SHP77 (cell line): ENCODE results near the gene RNASE8.

ENCODE experiments used
- DNase-seq, 2 experiments: peaks; one replicate each; lab custom pipeline; 2025; lab: John Stamatoyannopoulos, UW

RNASE8 gene

DNA sequence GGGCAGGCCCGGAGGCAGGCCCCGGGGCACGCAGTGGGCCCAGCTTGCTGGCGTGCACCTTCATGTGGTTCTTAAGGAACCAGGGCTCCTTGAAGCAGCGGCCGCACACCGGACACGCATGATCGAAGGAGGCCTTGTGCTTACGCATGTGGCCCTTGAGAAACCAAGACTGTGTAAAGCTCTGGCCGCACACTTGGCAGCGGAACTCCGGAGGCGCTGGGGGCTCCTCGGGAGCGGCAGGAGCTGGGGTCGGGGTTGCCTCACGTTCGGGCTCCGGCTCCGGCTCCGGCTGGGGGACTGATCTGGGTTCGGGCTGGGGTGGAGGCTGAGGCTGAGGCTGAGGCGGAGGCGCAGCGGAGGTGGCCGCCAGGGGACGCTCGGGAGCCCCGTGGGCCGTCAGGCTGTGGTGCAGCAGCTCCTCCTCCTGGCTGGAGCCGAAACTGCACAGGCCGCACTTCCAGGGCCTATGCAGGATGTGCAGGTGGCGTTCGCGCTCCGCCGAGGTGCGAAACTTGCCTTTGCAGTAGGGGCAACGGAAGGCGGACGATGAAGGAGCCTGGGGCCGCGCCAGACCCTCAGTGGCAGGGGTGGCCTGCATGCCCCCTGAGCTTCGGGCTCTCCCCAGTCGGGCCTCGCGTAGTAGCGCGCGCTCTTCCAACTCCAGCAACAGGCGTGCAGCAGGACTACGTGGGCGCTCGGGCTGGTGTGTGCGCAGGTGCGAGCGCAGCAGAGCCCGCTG lies 34.8 kb downstream of the RNASE8 start:
- DNase-seq = peak; percentile 43 to 78

GRCh38 chr14:21093018-21093417 lies 35.4 kb downstream of the RNASE8 start:
- no peak for DNase-seq

DNA sequence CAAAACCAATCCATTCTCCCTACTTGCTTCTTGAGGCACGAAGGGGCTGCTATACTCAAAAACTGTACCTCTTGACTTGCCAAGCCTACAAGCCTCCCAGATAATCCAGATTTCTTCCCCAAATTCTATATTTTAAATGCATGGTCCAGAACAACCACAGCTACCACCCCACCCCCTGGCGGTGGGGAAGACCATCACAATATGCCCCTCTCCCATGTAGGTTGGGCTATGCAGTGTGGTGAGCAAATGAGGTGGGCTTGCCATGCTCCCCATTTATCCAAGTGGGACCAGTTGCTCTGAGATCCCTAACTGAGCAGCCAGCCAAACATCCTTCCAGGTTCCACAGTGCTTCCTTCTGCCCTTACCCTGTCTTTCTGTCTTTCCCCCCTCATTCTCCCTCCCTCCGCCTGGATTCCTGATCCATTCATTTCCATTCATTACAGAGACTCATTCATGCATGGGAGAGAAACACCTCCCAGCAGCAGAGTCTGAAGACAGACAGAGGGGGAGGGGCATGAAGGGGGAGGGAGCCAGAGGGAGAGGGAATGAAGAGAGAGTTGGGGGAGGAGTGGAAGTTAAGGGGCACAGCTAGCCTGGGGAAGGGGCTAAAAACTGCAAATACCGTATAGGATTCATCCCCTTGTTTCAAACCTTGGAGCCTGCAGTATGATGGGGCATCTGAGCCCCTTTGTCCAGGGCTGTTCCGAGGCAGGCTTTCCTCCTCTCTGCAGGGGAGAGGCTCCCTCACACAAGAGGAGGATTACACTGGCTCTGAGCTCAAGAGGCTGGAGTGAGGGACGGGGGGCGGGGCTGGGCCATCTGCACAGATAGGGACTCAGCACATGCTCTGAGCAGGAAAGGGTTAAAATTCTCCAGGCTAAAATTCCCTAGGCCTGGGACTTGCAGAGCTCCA lies 36.4 kb downstream of the RNASE8 start:
- peak; percentile 73 to 84 for DNase-seq

DNA sequence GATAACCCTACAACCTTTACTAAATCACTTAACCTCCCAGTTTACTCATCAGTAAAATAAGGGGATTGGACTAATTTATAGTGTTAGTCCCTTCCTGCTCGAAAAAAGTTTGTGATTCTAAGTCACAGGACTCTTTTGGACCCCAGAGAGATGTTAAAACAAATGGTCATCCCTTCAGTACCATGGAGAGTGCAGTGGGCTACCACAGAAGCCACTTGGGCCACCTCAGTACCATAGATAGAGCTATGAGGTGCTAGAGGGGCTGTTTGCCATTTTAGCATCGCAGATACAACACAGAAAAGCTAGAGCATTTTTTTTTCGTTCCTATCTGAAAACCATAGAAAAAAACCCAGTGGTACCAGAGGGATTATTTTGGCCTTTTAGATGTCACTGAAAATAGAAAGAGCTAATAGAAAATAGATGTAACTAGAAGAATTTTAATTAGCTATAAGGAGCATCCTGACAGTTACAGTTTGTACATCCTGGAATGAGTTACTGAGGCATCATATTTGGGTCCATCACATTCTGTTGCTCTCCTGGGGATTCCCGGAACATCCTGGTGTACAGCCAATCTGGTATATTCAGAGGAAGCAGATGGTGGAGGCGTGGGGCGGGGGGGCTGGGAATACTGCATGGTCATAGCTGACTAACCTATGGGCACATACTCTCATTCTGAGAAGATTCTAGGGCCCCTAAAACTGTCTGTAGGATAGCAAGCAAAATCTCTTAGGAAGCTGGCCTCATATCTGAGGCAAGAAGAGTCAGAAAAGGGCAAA lies 38.0 kb downstream of the RNASE8 start:
- peak; percentile 55 to 63 for DNase-seq

DNA sequence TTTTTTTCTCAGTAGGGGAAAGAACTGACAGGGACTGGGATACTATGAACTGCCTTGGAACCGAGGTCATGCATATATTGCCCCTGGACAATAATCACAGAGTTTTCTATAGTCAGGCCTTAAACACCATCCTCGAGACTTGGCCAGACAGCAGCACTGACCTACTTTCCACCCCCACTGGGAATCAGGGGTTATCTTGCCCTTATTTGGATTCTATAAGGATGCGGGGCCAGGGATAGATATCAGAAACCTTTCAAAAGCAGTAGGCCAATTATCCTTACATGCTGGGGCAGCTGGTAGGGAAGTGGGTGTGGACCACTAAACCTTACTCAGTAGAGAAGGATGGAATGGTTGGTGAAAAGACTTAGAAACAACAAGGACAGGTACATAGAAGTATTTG lies 38.8 kb downstream of the RNASE8 start:
- no peak for DNase-seq

- peak in 1 of 2 experiments; percentile 22 for DNase-seq
These were observed 39.5 kb downstream of the RNASE8 start for GRCh38 chr14:21096978-21097635.

DNA sequence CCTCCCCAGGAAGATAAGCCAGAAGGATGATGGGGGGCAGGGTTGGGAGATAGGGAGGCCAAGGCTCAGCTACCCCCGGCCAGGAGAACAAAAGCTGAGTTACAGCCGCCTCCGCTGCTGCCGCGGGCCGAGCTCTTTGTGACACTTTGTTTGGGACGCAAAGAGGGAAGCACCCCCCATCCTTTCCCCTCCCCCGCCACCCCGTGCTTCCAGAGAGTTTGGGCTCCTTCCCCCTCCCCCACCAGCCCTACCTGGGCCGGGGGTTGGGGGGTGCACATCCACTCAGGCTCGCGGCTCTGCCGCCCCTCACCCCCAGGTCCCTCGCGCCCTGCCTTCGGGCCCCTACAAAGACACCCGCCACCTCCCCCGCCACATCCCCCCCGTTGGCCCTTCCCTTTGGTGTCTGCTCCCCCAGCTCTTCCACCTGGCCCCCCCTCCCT lies 40.0 kb downstream of the RNASE8 start:
- peak in 1 of 2 experiments; percentile 37 for DNase-seq

DNA sequence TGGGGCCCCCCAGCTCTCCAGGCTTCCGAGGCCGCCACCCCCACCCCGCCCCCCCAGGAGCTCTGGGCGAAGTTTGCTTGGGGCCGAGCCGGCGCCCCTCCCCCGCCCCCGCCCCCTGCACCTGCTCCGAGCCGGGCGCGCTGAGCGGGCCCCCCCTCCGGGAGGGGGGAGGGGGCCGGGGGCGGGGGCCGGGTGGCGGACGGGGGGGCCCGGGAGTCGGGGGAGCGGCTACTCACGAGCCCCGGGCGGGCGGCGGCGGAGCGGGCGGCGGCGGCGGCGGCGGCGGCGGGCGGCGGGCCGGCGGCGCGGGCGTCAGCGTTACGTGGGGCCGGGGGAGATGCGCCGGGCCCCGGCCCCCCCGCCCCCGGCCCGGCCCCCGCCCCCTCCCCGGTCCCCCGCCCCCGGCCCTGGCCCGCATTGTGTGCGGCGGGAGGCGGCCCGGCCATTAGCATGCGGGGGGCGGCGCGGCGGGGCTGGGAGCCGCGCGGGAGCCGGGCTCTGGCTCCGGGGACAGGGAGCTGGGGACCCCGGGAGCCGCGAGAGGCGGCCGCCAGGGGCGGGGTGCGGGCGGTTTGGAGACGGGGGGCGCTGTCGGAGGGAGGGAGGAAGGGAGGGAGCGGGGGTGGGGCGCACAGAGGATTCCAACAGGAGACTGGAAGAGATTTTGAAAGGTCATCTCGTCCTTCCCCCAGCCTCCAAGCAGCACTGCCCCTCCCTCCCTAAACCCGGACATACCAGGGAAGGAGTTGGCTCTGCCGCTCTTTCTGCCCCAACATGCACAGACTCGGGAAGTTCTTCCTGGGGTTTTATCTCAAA lies 40.7 kb downstream of the RNASE8 start, which contains the start of gene ZNF219:
ZNF219 (minus strand) TSS at position 580 of the 816 bp plus-strand sequence. CDS start 5,064 bp downstream, outside the sequence.
- DNase-seq = peak; percentile 58 to 74

GRCh38 chr14:21098892-21099595 lies 41.4 kb downstream of the RNASE8 start:
- DNase-seq = no peak

DNA sequence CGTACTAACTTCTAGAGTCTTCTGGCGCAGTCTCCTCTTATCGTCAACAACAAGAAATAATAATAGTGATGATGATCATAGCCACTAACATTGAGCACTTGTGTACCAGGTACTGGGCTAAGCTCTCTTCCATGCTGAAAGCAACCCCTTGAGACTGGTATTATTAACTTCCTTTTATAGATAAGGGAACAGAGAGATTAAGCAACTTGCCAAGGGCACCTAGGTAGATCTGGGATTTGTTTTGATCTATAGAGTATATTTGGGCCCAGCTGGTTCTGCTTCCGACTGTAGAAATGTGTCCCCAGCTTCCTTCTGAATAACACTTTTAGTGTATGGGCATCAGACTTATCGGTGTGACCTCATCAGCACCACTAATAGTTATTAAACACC lies 42.0 kb downstream of the RNASE8 start:
- no peak for DNase-seq

DNA sequence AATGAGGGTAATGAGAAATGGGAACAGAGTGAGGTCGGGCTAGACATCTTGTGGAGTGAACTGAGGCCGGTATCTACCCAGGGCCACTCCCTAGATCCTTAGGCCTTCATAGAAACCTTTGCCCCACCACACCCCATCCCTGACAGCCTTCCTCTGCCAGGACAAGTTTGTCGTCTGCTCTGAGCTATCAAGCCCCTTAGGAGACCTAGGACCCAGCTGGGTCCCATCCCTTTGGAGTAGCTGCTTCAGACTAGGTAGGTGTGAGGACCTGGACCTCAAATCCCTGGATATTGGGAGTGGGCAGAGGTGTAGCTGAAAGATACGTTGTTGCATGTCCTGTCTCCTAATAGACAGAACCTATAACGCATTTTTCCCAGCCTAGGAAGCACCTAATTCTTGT lies 43.3 kb downstream of the RNASE8 start, which contains the start of gene TMEM253:
TMEM253 (plus strand) TSS at position 136 of the 400 bp plus-strand sequence. CDS start 278 bp downstream, outside the sequence.
- no peak for DNase-seq

- no peak for DNase-seq
These were observed 44.3 kb downstream of the RNASE8 start for GRCh38 chr14:21101802-21102413.

GRCh38 chr14:21102521-21103410 lies 45.1 kb downstream of the RNASE8 start:
- DNase-seq = peak in 1 of 2 experiments; percentile 42

DNA sequence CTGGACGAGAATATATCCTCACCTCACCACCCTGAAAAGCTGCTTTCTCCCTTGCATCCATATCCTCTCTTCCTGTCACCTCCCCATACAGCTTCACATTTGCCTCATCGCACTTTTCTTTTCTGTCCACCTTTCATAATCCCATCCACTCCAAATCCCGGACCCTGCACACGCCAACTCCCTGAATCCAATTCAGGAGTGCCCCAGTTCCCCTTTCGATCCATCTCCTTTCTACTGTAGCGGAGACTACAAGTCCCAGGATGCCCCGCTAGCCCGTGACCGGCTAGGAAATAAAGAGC lies 45.7 kb downstream of the RNASE8 start:
- no peak for DNase-seq

DNA sequence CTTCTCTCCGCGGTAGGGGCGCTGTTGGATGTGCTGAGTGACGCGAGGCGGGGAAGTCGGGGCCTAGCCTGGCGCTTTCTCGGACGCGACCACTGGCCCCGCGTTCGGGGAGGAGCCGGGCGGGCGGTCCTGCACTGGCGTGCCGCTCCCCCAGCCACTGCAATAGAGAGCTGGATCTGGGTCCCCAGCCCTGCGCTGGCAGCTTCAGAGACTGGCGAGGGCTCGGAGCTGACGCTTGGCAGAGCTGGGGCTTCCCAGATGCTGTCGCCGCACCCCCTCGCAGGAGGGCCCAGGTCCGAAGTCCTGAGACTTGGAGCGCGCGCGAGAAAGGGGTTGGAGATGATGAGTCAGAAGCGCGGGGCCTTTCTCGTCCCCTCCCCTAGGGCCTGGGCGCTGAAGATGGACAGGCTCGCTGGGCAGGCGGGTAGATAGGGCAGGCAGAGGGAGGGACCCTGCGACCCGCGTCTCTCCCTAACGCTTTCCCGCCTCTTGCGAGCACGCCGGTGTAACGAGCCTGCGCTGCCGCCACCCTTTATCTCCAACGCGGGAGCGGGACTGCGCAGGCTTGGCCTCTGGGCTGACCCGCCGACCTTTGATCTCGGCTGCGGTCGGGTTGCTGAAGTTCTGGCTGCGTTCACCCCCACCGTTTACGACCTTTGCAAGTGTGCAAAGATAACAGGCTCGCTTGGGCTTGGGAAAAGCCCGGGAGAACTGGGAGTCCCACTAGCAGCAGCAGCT lies 46.3 kb downstream of the RNASE8 start:
- DNase-seq = peak; percentile 97 to 99

- peak; percentile 85 to 87 for DNase-seq
These were observed 46.9 kb downstream of the RNASE8 start for GRCh38 chr14:21104448-21105060.

DNA sequence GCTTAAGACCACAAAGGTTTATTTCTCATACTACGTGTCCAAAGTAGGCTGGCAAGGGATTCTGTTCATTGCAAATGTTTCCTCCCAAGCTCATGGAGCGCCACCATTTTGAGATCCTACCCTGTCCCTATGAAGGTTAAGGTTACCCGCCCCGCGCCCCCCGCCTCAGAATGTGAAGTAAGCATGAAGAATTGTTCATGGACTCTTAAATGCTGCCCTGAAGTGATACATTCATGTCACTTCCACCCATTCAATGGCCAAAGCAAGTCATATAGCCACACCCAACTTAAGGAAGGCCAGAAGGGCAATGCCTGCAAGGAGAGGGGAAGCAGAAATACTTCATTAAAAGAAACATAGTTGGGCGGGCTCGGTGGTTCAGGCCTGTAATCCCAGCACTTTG lies 47.5 kb downstream of the RNASE8 start:
- DNase-seq = no peak

- no peak for DNase-seq
These were observed 48.5 kb downstream of the RNASE8 start for GRCh38 chr14:21106176-21106497.
